Measurements from ENCODE around the gene SATB2. TPM values are rescaled to one million over a fixed set of nuclear protein-coding genes. Genes with fewer than 3 reads are reported as not detected.
A peak's percentile ranks its signal among the peaks of the same experiment; 100 is the strongest.

Gene SATB2
- total RNA-seq, 2 donors from 2014 or later: 5.2 to 11.8 TPM

DNA sequence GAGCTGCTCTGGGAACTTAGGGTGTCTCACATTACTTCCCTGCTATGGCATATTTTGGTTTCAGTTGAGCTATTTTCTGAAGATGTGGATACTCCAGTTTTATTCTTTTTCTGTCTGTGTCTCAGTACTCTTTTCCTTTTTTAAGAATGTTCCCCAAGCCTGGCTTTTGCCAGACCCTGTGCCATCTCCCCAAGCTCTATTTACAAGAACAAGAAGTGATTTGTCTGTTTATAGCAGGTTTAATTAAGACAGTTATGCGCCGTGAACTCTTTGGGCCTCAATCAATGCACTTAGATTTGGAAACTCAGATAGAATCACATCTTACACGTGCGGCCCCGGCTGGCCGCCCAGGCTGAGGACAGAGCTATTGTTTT lies 8.9 kb upstream of the SATB2 start:
- no peaks in the 10 kb centered on the region for H3K36me3 ChIP-seq
- no peak for DNase-seq (ENCODE audit: low spot score)
- peaks cover 19% of the 10 kb centered on the region for H3K27me3 ChIP-seq (replicated peaks; ENCODE audit: insufficient read depth)
- no peaks in the 10 kb centered on the region for H3K4me1 ChIP-seq (replicated peaks)
- 48% methylated on average over 6 of the region's 6 CpGs for WGBS
- intact Hi-C loops (cut with DNase I): loop anchor here (10.0 kb wide), 2 partner anchors 388 to 1152 kb away; partner anchors contain the start of gene FTCDNL1
- H3K9me3 ChIP-seq: no peaks in the 10 kb centered on the region
- H3K4me3 ChIP-seq: no peak overlapping the region
- no peak for TF ChIP-seq POLR2A (IDR thresholded peaks at IDR 0.05)
- TF ChIP-seq, protein P1, sequence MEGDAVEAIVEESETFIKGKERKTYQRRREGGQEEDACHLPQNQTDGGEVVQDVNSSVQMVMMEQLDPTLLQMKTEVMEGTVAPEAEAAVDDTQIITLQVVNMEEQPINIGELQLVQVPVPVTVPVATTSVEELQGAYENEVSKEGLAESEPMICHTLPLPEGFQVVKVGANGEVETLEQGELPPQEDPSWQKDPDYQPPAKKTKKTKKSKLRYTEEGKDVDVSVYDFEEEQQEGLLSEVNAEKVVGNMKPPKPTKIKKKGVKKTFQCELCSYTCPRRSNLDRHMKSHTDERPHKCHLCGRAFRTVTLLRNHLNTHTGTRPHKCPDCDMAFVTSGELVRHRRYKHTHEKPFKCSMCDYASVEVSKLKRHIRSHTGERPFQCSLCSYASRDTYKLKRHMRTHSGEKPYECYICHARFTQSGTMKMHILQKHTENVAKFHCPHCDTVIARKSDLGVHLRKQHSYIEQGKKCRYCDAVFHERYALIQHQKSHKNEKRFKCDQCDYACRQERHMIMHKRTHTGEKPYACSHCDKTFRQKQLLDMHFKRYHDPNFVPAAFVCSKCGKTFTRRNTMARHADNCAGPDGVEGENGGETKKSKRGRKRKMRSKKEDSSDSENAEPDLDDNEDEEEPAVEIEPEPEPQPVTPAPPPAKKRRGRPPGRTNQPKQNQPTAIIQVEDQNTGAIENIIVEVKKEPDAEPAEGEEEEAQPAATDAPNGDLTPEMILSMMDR (IDR thresholded peaks at IDR 0.05): no peak
- TF ChIP-seq POLR2AphosphoS5 (IDR thresholded peaks at IDR 0.05): no peak
- no peak overlapping the region for H3K27ac ChIP-seq

DNA sequence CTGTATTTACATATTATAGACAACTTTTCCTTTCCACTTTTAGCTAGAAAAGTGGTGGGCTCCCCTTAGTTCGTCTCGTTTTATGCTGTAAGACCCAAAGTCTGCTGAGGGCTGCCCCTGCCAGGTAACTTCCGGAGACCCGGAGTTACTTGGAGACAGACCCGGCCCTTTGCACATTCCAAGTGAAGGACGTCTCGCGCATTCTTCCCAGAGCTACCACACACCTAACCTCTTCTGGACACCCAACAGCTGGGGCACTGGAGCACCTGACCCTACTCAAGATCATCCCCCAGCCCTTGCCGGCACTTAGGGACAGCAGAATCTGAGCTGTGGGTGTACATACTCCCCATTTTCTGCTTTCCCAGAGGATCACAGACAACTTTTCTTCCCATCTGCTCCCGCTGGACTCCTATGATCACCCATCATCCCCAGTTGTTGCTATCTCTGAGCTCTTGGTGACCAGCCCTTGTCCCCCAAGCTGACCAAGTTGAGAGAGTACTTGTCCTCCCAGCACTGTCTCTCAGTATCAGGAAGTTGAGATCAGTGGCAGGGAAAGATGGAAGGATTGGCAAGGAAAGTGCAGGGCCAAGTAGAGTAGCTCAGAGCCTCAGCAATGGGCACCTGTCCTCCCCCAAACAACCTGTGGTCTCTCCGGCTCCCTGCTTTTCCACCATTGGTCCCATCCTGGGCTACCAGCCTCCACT lies 8.4 kb upstream of the SATB2 start:
- H3K27me3 ChIP-seq (replicated peaks; ENCODE audit: insufficient read depth): peaks cover 19% of the 10 kb centered on the region
- no peaks in the 10 kb centered on the region for H3K4me1 ChIP-seq (replicated peaks)
- no peaks in the 10 kb centered on the region for H3K36me3 ChIP-seq
- DNase-seq (ENCODE audit: low spot score): no peak
- H3K4me3 ChIP-seq: no peak overlapping the region
- no peaks in the 10 kb centered on the region for H3K9me3 ChIP-seq
- no peak overlapping the region for H3K27ac ChIP-seq
- intact Hi-C loops (cut with DNase I): loop anchor here (10.0 kb wide), 2 partner anchors 389 to 1151 kb away; partner anchors contain the start of gene FTCDNL1
- 59% methylated on average over 11 of the region's 11 CpGs for WGBS
- TF ChIP-seq, protein P1 (IDR thresholded peaks at IDR 0.05): no peak
- TF ChIP-seq POLR2AphosphoS5 (IDR thresholded peaks at IDR 0.05) (no peak), POLR2A (IDR thresholded peaks at IDR 0.05) (no peak)

DNA sequence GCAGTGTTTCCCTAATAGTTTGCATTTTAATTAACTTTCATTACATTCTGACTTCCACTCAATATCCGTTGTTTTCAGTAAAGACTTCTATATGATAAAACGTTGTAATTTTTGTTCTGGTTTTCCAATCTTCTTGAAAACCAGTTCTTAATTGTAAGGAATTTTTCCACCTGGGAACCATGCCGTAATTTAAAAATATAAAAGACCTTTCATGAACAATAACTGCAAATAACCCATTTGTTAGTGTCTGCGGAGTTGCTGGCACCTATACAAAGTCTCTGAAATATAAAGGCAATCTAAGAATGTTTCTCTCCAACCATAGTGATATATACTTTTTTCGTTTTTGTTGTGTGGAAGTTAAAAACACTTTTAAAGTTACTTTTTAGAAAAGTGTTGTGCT lies 7.7 kb upstream of the SATB2 start:
- Histone ChIP-seq H3K27me3 (replicated peaks; ENCODE audit: insufficient read depth) (peaks cover 13% of the 10 kb centered on the region), H3K9me3 (no peaks in the 10 kb centered on the region), H3K4me3 (no peak overlapping the region), H3K36me3 (no peaks in the 10 kb centered on the region), H3K4me1 (replicated peaks) (no peaks in the 10 kb centered on the region), H3K27ac (no peak overlapping the region)
- 43% methylated on average over 5 of the region's 5 CpGs for WGBS
- intact Hi-C loops (cut with DNase I): loop anchor here (10.0 kb wide), 2 partner anchors 389 to 1151 kb away; partner anchors contain the start of gene FTCDNL1
- no peak for DNase-seq (ENCODE audit: low spot score)
- TF ChIP-seq, protein P1 (IDR thresholded peaks at IDR 0.05): no peak
- TF ChIP-seq POLR2AphosphoS5 (IDR thresholded peaks at IDR 0.05) (no peak), POLR2A (IDR thresholded peaks at IDR 0.05) (no peak)

DNA sequence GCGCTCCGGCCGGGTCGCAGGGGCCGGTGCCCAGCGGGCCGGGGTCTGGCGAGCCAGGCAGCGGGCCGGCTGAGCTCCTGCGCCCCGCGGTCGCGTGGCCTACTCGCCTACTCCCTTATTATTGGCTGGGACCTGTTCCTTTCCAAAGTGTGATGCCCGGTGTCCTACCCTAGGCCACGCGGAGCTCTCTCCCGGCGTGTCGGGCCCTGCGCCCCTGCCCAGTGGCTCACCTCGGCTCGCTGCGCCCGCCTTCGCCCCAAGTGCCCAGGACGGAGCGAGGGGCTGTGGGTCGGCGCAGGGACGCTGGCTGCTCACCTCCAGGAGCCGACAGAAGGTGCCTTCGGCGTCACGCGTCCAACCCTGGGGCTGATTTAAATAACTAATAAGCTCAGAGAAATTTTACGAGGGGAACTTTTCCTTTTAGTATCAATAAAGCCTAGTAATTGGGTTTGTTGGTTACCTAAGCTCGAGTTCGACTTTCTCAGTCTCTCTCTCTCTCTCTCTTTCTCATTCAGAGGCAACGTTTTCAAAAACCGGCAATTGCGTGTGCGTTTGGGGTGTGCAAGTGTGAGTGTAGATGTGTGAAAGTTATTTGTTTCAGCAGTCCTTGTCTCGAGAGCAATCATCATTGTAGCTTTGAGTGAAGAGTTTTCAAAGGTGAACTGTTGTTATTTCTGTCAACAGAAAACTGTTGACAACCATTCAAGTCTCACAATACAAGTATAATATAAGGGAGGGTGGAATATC lies 7.0 kb upstream of the SATB2 start:
- Histone ChIP-seq H3K4me3 (peak overlapping the region in 1 of 2 donors; percentile 47), H3K27ac (no peak overlapping the region), H3K9me3 (no peaks in the 10 kb centered on the region), H3K4me1 (replicated peaks) (no peaks in the 10 kb centered on the region), H3K36me3 (no peaks in the 10 kb centered on the region), H3K27me3 (replicated peaks; ENCODE audit: insufficient read depth) (peaks cover 6% of the 10 kb centered on the region)
- intact Hi-C loops (cut with DNase I): loop anchor here (10.0 kb wide), 2 partner anchors 390 to 1150 kb away; partner anchors contain the start of gene FTCDNL1
- WGBS: 31% methylated on average over 46 of the region's 46 CpGs
- TF ChIP-seq POLR2A (IDR thresholded peaks at IDR 0.05) (no peak), POLR2AphosphoS5 (IDR thresholded peaks at IDR 0.05) (no peak)
- TF ChIP-seq, protein P1 (IDR thresholded peaks at IDR 0.05): no peak
- DNase-seq (ENCODE audit: low spot score): no peak

All from prostate gland (tissue), 2 donors.